HG02798 (cell line): ENCODE results near the gene HBD.

Experiments used
- ATAC-seq: cut with Tn5 transposase; IDR thresholded peaks from one replicate; pipeline ENCODE4 v1.9.1; 2021; ENCODE audit warnings: mild to moderate bottlenecking; ENCODE audit not compliant: unreplicated experiment, poor library complexity

Gene HBD

DNA sequence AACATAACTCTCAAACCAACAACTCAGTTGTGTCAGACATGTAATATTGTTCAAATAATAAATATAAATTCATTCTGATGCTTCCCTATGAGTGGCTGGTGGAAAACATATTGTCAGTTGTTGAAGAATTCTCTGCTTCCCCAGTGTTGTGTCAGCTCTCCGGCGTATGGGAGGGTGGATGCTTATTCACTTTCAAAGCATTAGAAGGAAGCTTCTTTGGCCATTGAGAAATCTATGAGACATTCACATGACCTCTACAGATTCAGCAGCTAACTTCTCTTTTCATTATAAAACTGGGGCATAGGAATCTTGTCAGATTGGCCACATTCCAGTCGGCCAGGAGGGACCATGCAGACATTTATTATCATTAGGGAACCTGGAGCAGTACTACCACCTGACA, 36.7 kb downstream of the HBD start:
- ATAC-seq: no peak

DNA sequence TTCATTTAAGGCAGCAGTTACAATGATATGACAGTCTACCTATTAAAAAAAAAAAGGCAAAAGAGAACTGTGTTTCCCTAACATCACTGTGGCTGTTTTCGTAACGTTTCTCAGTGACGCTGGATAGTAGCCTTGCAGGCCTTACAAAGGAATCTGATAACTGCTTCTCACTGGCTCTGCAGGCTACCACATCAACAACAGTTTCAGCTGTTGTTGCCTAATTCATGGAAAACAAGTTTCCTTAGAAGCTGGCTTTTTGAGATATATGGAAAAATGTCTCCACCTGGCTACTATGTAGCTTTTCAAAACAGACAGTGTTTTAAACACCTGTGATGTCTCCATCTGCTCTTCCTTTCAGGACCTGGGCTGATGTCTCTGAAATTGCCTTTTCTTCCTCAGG, 37.6 kb downstream of the HBD start:
- no peak for ATAC-seq

DNA sequence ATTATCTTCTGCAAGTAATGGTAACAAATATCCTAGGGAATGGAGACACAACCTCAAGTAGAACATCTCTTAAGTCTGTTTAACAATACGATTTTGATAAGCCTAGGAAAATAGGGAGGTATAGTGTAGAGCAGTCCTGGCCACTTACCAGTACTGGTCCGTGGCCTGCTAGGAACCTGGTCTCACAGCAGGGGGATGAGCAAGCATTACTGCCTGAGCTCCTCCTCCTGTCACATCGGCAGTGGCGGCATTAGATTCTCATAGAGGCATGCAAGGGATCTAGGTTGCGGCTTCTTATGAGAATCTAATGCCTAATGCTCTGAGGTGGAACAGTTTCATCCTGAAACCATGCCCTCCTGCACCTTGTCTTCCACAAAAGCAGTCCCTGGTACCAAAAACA, 38.2 kb downstream of the HBD start:
- ATAC-seq: no peak

DNA sequence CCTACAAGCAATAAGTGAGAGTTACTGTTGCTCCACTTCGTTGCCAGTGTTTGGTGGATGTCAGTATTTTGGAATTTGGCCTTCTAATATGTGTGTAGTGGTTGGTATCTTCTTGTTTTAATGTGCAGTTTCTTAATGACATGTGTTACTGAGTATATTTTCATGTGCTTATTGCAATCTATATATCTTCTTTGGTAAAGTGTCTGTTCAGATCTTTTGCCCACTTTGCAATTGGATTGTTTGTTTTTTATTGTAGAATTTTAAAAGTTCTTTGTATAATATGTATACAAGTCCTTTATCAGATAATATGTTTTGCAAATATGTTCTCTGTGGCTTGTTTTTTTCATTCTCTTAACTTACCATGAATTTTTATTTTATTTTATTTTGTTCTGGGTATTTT, 41.5 kb downstream of the HBD start:
- ATAC-seq: no peak

DNA sequence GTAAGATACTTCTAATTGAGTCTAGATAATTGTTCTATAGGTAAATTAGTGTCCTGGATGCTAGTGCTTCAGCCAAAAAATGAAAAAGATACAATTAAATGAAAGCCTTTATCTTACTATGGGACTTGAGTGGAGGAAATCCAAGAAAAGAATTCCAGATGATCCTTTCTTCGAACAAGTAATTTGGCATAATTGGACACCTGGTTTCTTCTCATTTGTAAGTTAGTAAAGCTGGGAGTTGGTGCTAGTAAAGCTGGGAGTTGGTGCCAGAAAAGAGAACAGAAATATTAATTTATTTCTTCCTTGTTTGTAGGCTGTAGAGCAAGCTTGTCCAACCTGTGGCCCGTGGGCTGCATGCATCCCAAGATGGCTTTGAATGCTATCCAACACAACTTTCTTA, 46.1 kb downstream of the HBD start:
- no peak for ATAC-seq
